Testis (tissue), 2 donors: ENCODE measurements around the gene ARRDC5.

Experiments
- POLR2A ChIP-seq: fragments of 450-650 bp; IDR thresholded peaks from one replicate; pipeline ENCODE4 v1.6.1; 2017; ENCODE audit warnings: antibody characterized with exemption, mild to moderate bottlenecking, moderate library complexity
- TF ChIP-seq, protein P1 (sequence below), 3 experiments: fragments of 450-650 bp in 2 of 3; fragments of 200-600 bp in 1 of 3; sonication (generic) in 1 of 3; IDR thresholded peaks; one replicate each; pipeline ENCODE4 v1.5.1; 2016 to 2019; ENCODE audit warnings: antibody characterized with exemption in 3 of 3, mild to moderate bottlenecking in 2 of 3, moderate library complexity in 1 of 3

DNA sequence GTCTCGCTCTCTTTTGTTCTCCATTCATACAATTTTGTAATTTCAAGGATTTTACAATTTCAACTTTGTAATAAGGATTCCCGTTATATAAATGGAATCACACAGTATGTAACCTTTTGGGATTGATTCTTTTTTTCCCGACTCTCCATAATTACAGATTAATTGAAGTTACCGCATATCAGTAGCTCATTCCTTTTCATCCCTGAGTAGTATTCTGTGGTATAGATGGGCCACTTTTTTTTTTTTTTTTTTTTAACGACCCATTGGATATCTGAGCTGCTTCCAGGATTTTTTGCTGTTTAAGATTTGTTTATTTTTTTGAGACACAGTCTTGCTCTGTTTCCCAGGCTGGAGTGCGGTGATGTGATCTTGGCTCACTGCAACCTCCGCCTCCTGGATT, 34.4 kb upstream of the ARRDC5 start:
- TF ChIP-seq, protein P1, sequence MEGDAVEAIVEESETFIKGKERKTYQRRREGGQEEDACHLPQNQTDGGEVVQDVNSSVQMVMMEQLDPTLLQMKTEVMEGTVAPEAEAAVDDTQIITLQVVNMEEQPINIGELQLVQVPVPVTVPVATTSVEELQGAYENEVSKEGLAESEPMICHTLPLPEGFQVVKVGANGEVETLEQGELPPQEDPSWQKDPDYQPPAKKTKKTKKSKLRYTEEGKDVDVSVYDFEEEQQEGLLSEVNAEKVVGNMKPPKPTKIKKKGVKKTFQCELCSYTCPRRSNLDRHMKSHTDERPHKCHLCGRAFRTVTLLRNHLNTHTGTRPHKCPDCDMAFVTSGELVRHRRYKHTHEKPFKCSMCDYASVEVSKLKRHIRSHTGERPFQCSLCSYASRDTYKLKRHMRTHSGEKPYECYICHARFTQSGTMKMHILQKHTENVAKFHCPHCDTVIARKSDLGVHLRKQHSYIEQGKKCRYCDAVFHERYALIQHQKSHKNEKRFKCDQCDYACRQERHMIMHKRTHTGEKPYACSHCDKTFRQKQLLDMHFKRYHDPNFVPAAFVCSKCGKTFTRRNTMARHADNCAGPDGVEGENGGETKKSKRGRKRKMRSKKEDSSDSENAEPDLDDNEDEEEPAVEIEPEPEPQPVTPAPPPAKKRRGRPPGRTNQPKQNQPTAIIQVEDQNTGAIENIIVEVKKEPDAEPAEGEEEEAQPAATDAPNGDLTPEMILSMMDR (IDR thresholded peaks at IDR 0.05) = no peak
- no peak for TF ChIP-seq POLR2A
